Transverse colon (tissue), 3 donors: ENCODE measurements around the gene PRKCE.

Experiments used
- CTCF ChIP-seq, 5 experiments: fragments of 200-600 bp in 3 of 5; fragments of 450-650 bp in 2 of 5; sonication (generic) in 3 of 5; IDR thresholded peaks; 1 replicate in 2 of 5; 2 replicates in 3 of 5; pipeline ENCODE4 v1.5.1; 2016 to 2017; ENCODE audit warnings: antibody characterized with exemption in 5 of 5, inconsistent platforms in 3 of 5, mild to moderate bottlenecking in 2 of 5, moderate library complexity in 1 of 5
- EP300 ChIP-seq: sonication (generic); formaldehyde crosslinking; IDR thresholded peaks from one replicate; pipeline ENCODE4 v1.6.1; 2017; ENCODE audit warnings: antibody characterized with exemption, low read depth
- POLR2A ChIP-seq: fragments of 450-650 bp; IDR thresholded peaks from one replicate; pipeline ENCODE4 v1.6.1; 2016; ENCODE audit warnings: antibody characterized with exemption, mild to moderate bottlenecking, moderate library complexity

DNA sequence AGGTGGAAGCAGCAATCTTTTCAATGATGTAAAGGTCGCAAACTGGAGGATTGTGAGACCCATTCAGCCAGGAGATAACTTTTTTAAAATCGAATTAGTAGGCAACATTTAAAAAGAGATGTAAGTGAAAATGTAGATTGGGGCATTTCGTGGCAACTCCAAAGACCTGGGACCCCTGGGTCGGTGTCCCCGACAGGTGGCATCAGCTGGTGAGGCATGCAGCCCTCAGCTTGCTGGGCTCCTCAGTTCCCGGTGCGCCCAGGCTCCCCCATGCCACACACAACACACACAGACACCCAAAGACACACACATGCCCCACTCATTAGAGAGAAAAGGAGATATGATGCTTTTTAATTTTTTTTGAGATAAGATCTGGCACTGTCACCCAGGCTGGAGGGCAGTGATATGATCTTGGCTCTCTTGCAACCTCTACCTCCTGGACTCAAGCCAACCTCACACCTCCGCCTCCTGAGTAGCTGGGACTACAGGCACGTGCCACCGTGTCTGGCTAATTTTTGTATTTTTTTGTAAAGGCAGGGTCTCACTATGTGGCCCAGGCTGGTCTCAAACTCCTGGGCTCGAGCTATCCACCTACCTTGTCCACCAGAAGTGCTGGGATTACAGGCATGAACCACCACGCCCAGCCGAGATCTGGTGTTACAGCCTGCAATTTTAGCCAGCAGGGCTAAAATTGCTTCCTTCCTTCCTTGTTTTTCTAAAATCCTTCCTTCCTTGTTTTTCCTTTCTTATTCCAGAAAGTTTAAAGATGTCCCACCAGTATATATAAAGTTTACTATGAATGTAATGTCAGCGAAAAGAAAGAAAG lies 523.1 kb downstream of the PRKCE start:
- TF ChIP-seq CTCF (IDR thresholded peaks at IDR 0.05), result no peak
- TF ChIP-seq POLR2A, result no peak
- no peak for TF ChIP-seq EP300
